Peyer's patch (tissue), 4 donors: ENCODE results near the gene SPATA4.

Source experiments
- POLR2A ChIP-seq, 2 donors: fragments of 450-650 bp; IDR thresholded peaks; one replicate each; pipeline ENCODE4 v1.5.1; 2017; ENCODE audit warnings: antibody characterized with exemption in 2 of 2, mild to moderate bottlenecking in 2 of 2, moderate library complexity in 2 of 2
- TF ChIP-seq, protein P1 (sequence below), 6 experiments: fragments of 450-650 bp in 4 of 6; fragments of 200-600 bp in 2 of 6; sonication (generic) in 1 of 6; IDR thresholded peaks; one replicate each; pipeline ENCODE4 v1.5.1; 2017 to 2019; ENCODE audit warnings: antibody characterized with exemption in 6 of 6, mild to moderate bottlenecking in 3 of 6, moderate library complexity in 1 of 6

DNA sequence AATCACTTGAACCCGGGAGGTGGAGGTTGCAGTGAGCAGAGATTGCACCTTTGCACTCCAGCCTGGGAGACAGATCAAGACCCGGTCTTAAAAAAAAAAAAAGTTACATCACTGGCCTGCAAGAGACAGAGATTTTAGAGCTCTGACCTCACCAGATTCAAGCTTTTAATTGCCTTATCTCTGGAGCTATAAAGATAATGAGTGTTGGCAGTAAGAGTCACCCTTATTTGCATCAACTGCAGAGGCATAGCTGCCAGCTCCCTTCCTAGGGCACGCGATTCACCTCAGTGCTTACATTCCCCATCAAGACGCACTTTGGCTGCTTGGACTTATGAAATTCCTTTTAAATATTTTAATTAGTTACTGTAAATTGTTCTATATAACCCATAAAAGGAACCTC lies 12.5 kb upstream of the SPATA4 start:
- TF ChIP-seq, protein P1, sequence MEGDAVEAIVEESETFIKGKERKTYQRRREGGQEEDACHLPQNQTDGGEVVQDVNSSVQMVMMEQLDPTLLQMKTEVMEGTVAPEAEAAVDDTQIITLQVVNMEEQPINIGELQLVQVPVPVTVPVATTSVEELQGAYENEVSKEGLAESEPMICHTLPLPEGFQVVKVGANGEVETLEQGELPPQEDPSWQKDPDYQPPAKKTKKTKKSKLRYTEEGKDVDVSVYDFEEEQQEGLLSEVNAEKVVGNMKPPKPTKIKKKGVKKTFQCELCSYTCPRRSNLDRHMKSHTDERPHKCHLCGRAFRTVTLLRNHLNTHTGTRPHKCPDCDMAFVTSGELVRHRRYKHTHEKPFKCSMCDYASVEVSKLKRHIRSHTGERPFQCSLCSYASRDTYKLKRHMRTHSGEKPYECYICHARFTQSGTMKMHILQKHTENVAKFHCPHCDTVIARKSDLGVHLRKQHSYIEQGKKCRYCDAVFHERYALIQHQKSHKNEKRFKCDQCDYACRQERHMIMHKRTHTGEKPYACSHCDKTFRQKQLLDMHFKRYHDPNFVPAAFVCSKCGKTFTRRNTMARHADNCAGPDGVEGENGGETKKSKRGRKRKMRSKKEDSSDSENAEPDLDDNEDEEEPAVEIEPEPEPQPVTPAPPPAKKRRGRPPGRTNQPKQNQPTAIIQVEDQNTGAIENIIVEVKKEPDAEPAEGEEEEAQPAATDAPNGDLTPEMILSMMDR (IDR thresholded peaks at IDR 0.05) = no peak
- TF ChIP-seq POLR2A (IDR thresholded peaks at IDR 0.05) = no peak
